ENCODE results near the gene ATP6V0A4. TPM values are rescaled to one million over a fixed set of nuclear protein-coding genes. Genes with fewer than 3 reads are reported as not detected.
"Not testable (repeated sequence)": the region's sequence is repeated elsewhere in the genome, so short reads cannot be mapped to it uniquely, and the experiment has no call there.

Gene ATP6V0A4
- total RNA-seq, 1 donor from 2014 or later = not detected

- Histone ChIP-seq H3K27ac (no peak overlapping the region), H3K27me3 (no peaks in the 10 kb centered on the region), H3K4me1 (no peaks in the 10 kb centered on the region), H3K4me3 (no peak overlapping the region), H3K36me3 (no peaks in the 10 kb centered on the region), H3K9me3 (no peaks in the 10 kb centered on the region)
- no peak for DNase-seq (ENCODE audit: low spot score in 2 of 2)
- intact Hi-C loops (cut with DNase I) = no loop called here
- TF ChIP-seq CTCF (IDR thresholded peaks at IDR 0.05) = no peak
Measured at GRCh38 chr7:138802706-138803105, 4.7 kb upstream of the ATP6V0A4 start.

- H3K4me1 ChIP-seq = no peaks in the 10 kb centered on the region
- H3K36me3 ChIP-seq = no peaks in the 10 kb centered on the region
- DNase-seq (ENCODE audit: low spot score in 2 of 2) = no peak
- H3K9me3 ChIP-seq = no peaks in the 10 kb centered on the region
- intact Hi-C loops (cut with DNase I) = no loop called here
- TF ChIP-seq CTCF (IDR thresholded peaks at IDR 0.05) = no peak
- H3K27me3 ChIP-seq = no peaks in the 10 kb centered on the region
- H3K4me3 ChIP-seq = no peak overlapping the region
- H3K27ac ChIP-seq = no peak overlapping the region
Measured at GRCh38 chr7:138801256-138801655, 3.3 kb upstream of the ATP6V0A4 start.

- Histone ChIP-seq H3K36me3 (no peaks in the 10 kb centered on the region), H3K4me3 (no peak overlapping the region), H3K27ac (no peak overlapping the region), H3K9me3 (no peaks in the 10 kb centered on the region), H3K27me3 (no peaks in the 10 kb centered on the region), H3K4me1 (no peaks in the 10 kb centered on the region)
- TF ChIP-seq CTCF (IDR thresholded peaks at IDR 0.05) = no peak
- DNase-seq (ENCODE audit: low spot score in 2 of 2) = no peak
- intact Hi-C loops (cut with DNase I) = no loop called here
Measured at GRCh38 chr7:138799336-138800000, 1.5 kb upstream of the ATP6V0A4 start.

- no peak overlapping the region for H3K27ac ChIP-seq
- intact Hi-C loops (cut with DNase I) = no loop called here
- no peak overlapping the region for H3K4me3 ChIP-seq
- no peak for DNase-seq (ENCODE audit: low spot score in 2 of 2)
- no peaks in the 10 kb centered on the region for H3K9me3 ChIP-seq
- no peaks in the 10 kb centered on the region for H3K27me3 ChIP-seq
- no peaks in the 10 kb centered on the region for H3K36me3 ChIP-seq
- TF ChIP-seq CTCF (IDR thresholded peaks at IDR 0.05) = no peak
- H3K4me1 ChIP-seq = no peaks in the 10 kb centered on the region
Measured at GRCh38 chr7:138798836-138799235, 840 bp upstream of the ATP6V0A4 start.

GRCh38 chr7:138797046-138797445, 950 bp downstream of the ATP6V0A4 start:
- H3K27me3 ChIP-seq; intact Hi-C loops (cut with DNase I); H3K4me1 ChIP-seq; H3K36me3 ChIP-seq; H3K27ac ChIP-seq; H3K9me3 ChIP-seq; DNase-seq (ENCODE audit: low spot score in 2 of 2); H3K4me3 ChIP-seq: not testable (repeated sequence)

- Histone ChIP-seq H3K27ac (no peak overlapping the region), H3K27me3 (no peaks in the 10 kb centered on the region), H3K4me1 (no peaks in the 10 kb centered on the region), H3K4me3 (no peak overlapping the region), H3K36me3 (no peaks in the 10 kb centered on the region), H3K9me3 (no peaks in the 10 kb centered on the region)
- no peak for DNase-seq (ENCODE audit: low spot score in 2 of 2)
- intact Hi-C loops (cut with DNase I) = no loop called here
- no peak for TF ChIP-seq CTCF (IDR thresholded peaks at IDR 0.05)
Measured at GRCh38 chr7:138796038-138796615, 1.9 kb downstream of the ATP6V0A4 start.

Measured in ascending aorta (tissue), 2 donors.